Measurements from ENCODE around the gene TMEM17.

Gene TMEM17

GRCh38 chr2:62506421-62506750 is 391 bp upstream of the TMEM17 start:
- FAIRE-seq, result no peak

GRCh38 chr2:62505109-62505749 is 766 bp downstream of the TMEM17 start:
- FAIRE-seq, result no peak

- FAIRE-seq, result no peak
Observed at GRCh38 chr2:62504657-62505056, 1.3 kb downstream of the TMEM17 start.

GRCh38 chr2:62501794-62502500 is 4.0 kb downstream of the TMEM17 start:
- FAIRE-seq, result no peak

- no peak for FAIRE-seq
Observed at GRCh38 chr2:62501069-62501468, 4.9 kb downstream of the TMEM17 start.

- FAIRE-seq, result no peak
Observed at GRCh38 chr2:62499430-62500060, 6.5 kb downstream of the TMEM17 start.

- FAIRE-seq, result no peak
Observed at GRCh38 chr2:62498739-62499138, 7.3 kb downstream of the TMEM17 start.

- no peak for FAIRE-seq
Observed at GRCh38 chr2:62495761-62496160, 10.2 kb downstream of the TMEM17 start.

GRCh38 chr2:62492048-62492447 is 13.9 kb downstream of the TMEM17 start:
- FAIRE-seq, result no peak

- FAIRE-seq, result no peak
Observed at GRCh38 chr2:62489702-62490101, 16.3 kb downstream of the TMEM17 start.

- FAIRE-seq, result no peak
Observed at GRCh38 chr2:62489162-62489561, 16.8 kb downstream of the TMEM17 start.

GRCh38 chr2:62486439-62486765 is 19.6 kb downstream of the TMEM17 start:
- no peak for FAIRE-seq

- no peak for FAIRE-seq
Observed at GRCh38 chr2:62485761-62486438, 20.1 kb downstream of the TMEM17 start.

GRCh38 chr2:62482558-62483352 is 23.2 kb downstream of the TMEM17 start:
- FAIRE-seq, result no peak

- no peak for FAIRE-seq
Observed at GRCh38 chr2:62479917-62480316, 26.1 kb downstream of the TMEM17 start.

GRCh38 chr2:62478093-62478580 is 27.9 kb downstream of the TMEM17 start:
- no peak for FAIRE-seq

- no peak for FAIRE-seq
Observed at GRCh38 chr2:62477573-62477972, 28.4 kb downstream of the TMEM17 start.

- no peak for FAIRE-seq
Observed at GRCh38 chr2:62475172-62476011, 30.6 kb downstream of the TMEM17 start.

- FAIRE-seq, result no peak
Observed at GRCh38 chr2:62474176-62474575, 31.8 kb downstream of the TMEM17 start.

- FAIRE-seq, result no peak
Observed at GRCh38 chr2:62473246-62473827, 32.7 kb downstream of the TMEM17 start.

GRCh38 chr2:62472312-62472711 is 33.7 kb downstream of the TMEM17 start:
- no peak for FAIRE-seq

GRCh38 chr2:62471816-62472215 is 34.2 kb downstream of the TMEM17 start:
- FAIRE-seq, result no peak
